Type B pancreatic cell (in vitro differentiated cells): ENCODE measurements around the gene IBA57. TPM values are rescaled to one million over a fixed set of nuclear protein-coding genes. Genes with fewer than 3 reads are reported as not detected.

Experiments
- DNase-seq: peaks from one replicate; pipeline ENCODE4 v3.0.0; 2021; ENCODE audit warnings: mixed read lengths; ENCODE audit not compliant: unreplicated experiment; ENCODE audit errors: extremely low spot score
- H3K27ac Mint-ChIP-seq: 2 replicates; pipeline ENCODE4 v1.8.0; 2021; ENCODE audit warnings: mild to moderate bottlenecking, mixed read lengths
- H3K27me3 Mint-ChIP-seq: 2 replicates; pipeline ENCODE4 v1.8.0; 2021; ENCODE audit warnings: mixed read lengths
- H3K36me3 Mint-ChIP-seq: 2 replicates; pipeline ENCODE4 v1.8.0; 2021; ENCODE audit warnings: mixed read lengths
- H3K4me1 Mint-ChIP-seq: one replicate; pipeline ENCODE4 v1.8.0; 2021; ENCODE audit warnings: mixed read lengths; ENCODE audit not compliant: unreplicated experiment
- H3K4me3 Mint-ChIP-seq: 2 replicates; pipeline ENCODE4 v1.8.0; 2021; ENCODE audit warnings: mild to moderate bottlenecking, mixed read lengths
- H3K9me3 Mint-ChIP-seq: 2 replicates; pipeline ENCODE4 v1.8.0; 2021; ENCODE audit warnings: mixed read lengths
- total RNA-seq: library from RNA; stranded (reverse); gene quantifications from 2 replicates; pipeline ENCODE4 v1.2.1, GENCODE V29; 2021; ENCODE audit warnings: low replicate concordance
- TF ChIP-seq, protein P1 (sequence below): fragments of 200-600 bp; sonication (generic); conservative IDR thresholded peaks from 2 replicates; pipeline ENCODE4 v1.5.0; 2021; ENCODE audit warnings: antibody characterized with exemption, mild to moderate bottlenecking

The IBA57 gene
- total RNA-seq, 1 donor from 2014 or later = 9.5 TPM

DNA sequence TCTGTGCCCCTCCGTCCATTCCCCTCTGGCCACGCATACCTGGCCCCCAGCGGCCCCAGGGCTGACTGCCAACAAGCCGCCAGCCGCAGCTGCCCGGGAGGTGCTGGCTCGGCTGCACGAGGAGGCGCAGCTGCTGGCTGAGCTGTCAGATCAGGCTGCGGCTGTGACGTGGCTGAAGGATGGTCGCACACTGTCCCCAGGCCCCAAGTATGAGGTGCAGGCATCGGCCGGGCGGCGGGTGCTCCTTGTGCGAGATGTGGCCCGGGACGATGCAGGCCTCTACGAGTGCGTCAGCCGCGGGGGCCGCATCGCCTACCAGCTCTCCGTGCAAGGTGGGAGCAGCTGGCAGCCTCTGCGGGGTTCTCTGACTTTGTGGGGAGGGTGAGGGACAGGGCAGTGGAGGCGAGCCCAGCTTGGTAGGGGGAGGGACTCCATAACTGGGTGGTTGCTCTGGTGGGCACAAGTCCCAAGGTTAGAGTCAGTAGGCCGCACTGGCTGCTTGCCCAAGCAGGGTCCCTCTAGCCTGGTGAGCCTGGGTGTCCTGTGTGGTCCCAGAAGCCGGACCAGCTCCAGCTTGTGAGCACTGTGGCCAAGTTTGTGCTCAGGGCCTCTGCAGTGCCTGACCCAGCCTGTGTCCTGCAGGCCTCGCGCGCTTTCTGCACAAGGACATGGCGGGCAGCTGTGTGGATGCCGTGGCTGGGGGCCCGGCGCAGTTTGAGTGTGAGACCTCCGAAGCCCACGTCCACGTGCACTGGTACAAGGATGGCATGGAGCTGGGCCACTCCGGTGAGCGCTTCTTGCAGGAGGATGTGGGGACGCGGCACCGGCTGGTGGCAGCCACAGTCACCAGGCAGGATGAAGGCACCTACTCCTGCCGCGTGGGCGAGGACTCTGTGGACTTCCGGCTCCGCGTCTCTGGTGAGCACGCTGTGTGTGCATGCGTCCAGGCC lies 51.0 kb downstream of the IBA57 start:
- Mint-ChIP-seq H3K27ac (no peak overlapping the region), H3K27me3 (no peaks in the 10 kb centered on the region), H3K9me3 (no peaks in the 10 kb centered on the region), H3K4me3 (peak overlapping the region; percentile 62), H3K4me1 (peaks cover 4% of the 10 kb centered on the region), H3K36me3 (peaks cover 4% of the 10 kb centered on the region)
- DNase-seq = peak; percentile 66
- TF ChIP-seq, protein P1, sequence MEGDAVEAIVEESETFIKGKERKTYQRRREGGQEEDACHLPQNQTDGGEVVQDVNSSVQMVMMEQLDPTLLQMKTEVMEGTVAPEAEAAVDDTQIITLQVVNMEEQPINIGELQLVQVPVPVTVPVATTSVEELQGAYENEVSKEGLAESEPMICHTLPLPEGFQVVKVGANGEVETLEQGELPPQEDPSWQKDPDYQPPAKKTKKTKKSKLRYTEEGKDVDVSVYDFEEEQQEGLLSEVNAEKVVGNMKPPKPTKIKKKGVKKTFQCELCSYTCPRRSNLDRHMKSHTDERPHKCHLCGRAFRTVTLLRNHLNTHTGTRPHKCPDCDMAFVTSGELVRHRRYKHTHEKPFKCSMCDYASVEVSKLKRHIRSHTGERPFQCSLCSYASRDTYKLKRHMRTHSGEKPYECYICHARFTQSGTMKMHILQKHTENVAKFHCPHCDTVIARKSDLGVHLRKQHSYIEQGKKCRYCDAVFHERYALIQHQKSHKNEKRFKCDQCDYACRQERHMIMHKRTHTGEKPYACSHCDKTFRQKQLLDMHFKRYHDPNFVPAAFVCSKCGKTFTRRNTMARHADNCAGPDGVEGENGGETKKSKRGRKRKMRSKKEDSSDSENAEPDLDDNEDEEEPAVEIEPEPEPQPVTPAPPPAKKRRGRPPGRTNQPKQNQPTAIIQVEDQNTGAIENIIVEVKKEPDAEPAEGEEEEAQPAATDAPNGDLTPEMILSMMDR = no peak

DNA sequence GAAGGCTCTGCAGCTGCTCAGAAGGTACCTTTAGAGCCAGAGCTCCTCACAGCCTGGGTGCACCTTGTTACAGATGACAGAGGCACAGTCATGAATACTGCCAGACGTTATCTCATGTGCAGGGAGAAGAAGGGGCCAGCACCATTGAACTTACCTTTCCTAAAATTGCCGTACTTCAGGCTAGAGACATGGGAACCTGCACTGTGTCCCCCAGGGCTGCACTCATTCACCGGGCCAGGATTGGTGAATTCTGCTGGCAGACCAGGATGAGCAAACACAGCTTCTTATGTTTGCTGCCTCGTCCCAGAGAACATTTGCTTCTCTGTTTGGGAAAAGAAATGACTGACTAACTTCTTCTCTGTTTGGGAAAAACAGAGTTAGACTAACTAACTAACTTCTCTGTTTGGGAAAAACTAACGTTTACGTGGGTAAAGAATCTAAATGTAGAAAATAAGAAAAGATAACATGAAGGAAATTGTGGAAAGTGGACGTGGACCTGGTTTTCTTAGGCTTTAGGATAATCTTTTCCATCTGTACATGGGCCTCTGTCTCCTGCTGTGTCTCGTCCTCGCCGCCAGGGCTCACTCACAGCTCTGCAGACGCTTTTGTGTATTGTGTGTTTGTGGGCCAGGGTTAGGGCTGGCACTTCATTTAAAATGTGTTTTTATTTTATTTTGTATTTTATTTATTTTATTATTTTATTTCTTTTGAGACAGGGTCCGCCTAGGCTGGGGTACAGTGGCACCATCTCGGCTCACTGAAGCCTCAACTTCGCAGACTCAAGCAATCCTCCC lies 52.1 kb downstream of the IBA57 start:
- TF ChIP-seq, protein P1 = peak; percentile 64
- Mint-ChIP-seq H3K27ac (peak overlapping the region; percentile 23), H3K9me3 (no peaks in the 10 kb centered on the region), H3K27me3 (no peaks in the 10 kb centered on the region), H3K4me1 (peaks cover 4% of the 10 kb centered on the region), H3K36me3 (peaks cover 8% of the 10 kb centered on the region), H3K4me3 (peak overlapping the region; percentile 53)
- peak; percentile 52 for DNase-seq

DNA sequence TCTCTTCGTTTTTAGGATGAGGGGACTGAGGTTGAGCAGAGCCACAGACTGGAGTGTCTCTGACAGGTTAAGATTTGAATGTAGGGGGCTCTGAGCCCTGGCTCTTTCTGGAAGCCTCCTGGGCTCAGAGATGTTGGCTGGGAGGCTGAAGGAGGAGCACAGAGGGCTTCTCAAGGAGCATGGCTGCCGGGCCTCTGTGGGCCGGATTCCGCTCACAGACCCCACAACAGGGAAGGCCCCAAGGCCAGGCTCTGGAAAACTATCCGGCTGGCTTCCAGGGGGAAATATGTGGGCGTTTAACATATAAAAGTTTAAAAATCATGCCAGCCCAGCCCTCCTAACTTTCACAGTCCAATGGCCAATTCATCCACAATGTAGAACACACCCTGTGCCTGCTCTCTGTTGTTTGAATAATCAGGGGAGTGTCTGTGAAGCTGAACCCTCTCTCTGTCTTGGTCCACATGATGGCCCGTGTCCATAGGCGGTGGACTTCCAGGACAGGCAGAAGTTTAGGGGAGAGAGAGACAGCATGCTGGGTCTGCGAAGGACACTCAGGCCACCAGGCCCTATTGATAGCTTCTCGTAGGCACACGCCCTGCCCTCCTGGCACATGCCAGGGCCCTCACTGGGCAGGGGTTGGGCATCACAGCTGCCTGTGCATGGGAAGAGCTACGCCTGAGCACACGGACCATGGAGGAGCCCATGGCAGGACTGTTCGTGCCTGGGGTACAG lies 53.1 kb downstream of the IBA57 start:
- Mint-ChIP-seq H3K27me3 (no peaks in the 10 kb centered on the region), H3K27ac (no peak overlapping the region), H3K36me3 (peaks cover 14% of the 10 kb centered on the region), H3K4me3 (no peak overlapping the region), H3K4me1 (peaks cover 4% of the 10 kb centered on the region), H3K9me3 (no peaks in the 10 kb centered on the region)
- DNase-seq = peak; percentile 44
- TF ChIP-seq, protein P1 = no peak

DNA sequence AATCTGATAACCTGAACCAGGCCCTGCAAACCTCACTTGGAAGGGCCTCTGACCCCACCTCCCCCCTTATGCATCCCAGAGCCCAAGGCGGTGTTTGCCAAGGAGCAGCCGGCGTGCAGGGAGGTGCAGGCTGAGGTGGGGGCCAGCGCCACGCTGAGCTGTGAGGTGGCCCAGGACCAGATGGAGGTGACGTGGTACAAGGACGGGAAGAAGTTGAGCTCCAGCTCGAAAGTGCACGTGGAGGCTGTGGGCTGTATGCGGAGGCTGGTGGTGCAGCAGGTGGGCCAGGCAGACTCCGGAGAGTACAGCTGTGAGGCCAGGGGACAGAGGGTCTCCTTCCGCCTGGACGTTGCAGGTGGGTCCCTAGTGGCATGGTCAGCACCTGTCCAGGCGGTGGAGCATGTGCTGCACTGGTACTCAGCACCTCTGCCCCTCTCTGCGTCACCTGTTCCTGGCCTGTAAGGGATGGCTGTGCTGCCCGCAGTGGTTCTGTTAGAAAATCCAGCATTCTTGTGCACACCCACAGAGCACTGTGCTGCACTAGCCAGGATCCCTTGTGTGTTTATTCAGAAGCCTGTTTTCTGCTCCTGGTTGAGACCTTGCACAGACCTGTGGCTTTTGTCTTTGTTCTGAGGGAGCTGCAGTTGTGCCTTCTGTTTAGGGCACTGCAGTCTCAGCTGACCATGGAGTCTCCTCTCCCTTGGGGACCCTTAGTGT lies 53.8 kb downstream of the IBA57 start:
- H3K4me3 Mint-ChIP-seq = no peak overlapping the region
- H3K27ac Mint-ChIP-seq = no peak overlapping the region
- H3K27me3 Mint-ChIP-seq = no peaks in the 10 kb centered on the region
- H3K36me3 Mint-ChIP-seq = peaks cover 16% of the 10 kb centered on the region
- H3K9me3 Mint-ChIP-seq = no peaks in the 10 kb centered on the region
- TF ChIP-seq, protein P1 = no peak
- peak; percentile 58 for DNase-seq
- H3K4me1 Mint-ChIP-seq = peaks cover 4% of the 10 kb centered on the region
